HepG2 (cell line): ENCODE measurements around the gene MRPL58. TPM values are rescaled to one million over a fixed set of nuclear protein-coding genes. Genes with fewer than 3 reads are reported as not detected.

Experiments used
- CENPBD1 ChIP-seq: sonication (generic); formaldehyde crosslinking; IDR thresholded peaks from 2 replicates; pipeline ENCODE4 v1.8.0; 2022; ENCODE audit warnings: missing genetic modification reagents, low read depth, mild to moderate bottlenecking, borderline replicate concordance
- FOSL2 ChIP-seq: sonication (generic); formaldehyde crosslinking; IDR thresholded peaks from 2 replicates; pipeline ENCODE4 v1.4.0; 2020; ENCODE audit warnings: missing genetic modification reagents
- GFI1 ChIP-seq: sonication (generic); formaldehyde crosslinking; IDR thresholded peaks from 2 replicates; pipeline ENCODE4 v1.5.0; 2020; ENCODE audit warnings: missing genetic modification reagents, mild to moderate bottlenecking, borderline replicate concordance
- HMGA1 ChIP-seq: sonication (generic); formaldehyde crosslinking; conservative IDR thresholded peaks from 2 replicates; pipeline ENCODE4 v1.4.0; 2020; ENCODE audit warnings: missing genetic modification reagents
- HNRNPLL ChIP-seq: fragments of 200-400 bp; formaldehyde crosslinking; IDR thresholded peaks from 2 replicates; pipeline ENCODE4 v1.6.1; 2017; ENCODE audit warnings: mild to moderate bottlenecking, low read depth, low read length; ENCODE audit not compliant: poor library complexity, severe bottlenecking
- HOXA7 ChIP-seq: sonication (generic); formaldehyde crosslinking; IDR thresholded peaks from 2 replicates; pipeline ENCODE4 v1.8.1; 2022; ENCODE audit warnings: mild to moderate bottlenecking, missing genetic modification reagents, moderate library complexity
- IRF9 ChIP-seq: sonication (generic); formaldehyde crosslinking; IDR thresholded peaks from 2 replicates; pipeline ENCODE4 v1.8.0; 2022; ENCODE audit warnings: missing genetic modification reagents, mild to moderate bottlenecking, borderline replicate concordance
- KLF9 ChIP-seq: IDR thresholded peaks from 2 replicates; pipeline ENCODE4 v1.6.1; 2016; ENCODE audit warnings: low read depth
- MED1 ChIP-seq: sonication (generic); formaldehyde crosslinking; IDR thresholded peaks from 2 replicates; pipeline ENCODE4 v1.4.0; 2020; ENCODE audit warnings: missing genetic modification reagents
- MXD1 ChIP-seq: sonication (generic); formaldehyde crosslinking; IDR thresholded peaks from 2 replicates; pipeline ENCODE4 v1.4.0; 2020; ENCODE audit warnings: mild to moderate bottlenecking, missing genetic modification reagents
- MXD3 ChIP-seq: IDR thresholded peaks from 2 replicates; pipeline ENCODE4 v1.6.1; 2016; ENCODE audit warnings: mild to moderate bottlenecking, missing biosample characterization, missing genetic modification reagents
- NCOR1 ChIP-seq: fragments of 200-600 bp; sonication (generic); IDR thresholded peaks from 2 replicates; pipeline ENCODE4 v1.7.0; 2017; ENCODE audit warnings: antibody characterized with exemption, low read length, borderline replicate concordance
- NFE2L1 ChIP-seq: sonication (generic); formaldehyde crosslinking; IDR thresholded peaks from 2 replicates; pipeline ENCODE4 v1.4.0; 2020; ENCODE audit warnings: missing genetic modification reagents, mild to moderate bottlenecking, borderline replicate concordance
- POGK ChIP-seq: sonication (generic); formaldehyde crosslinking; conservative IDR thresholded peaks from 2 replicates; pipeline ENCODE4 v1.8.0; 2022; ENCODE audit warnings: mild to moderate bottlenecking, moderate library complexity, missing genetic modification reagents
- ZFP62 ChIP-seq: sonication (generic); formaldehyde crosslinking; IDR thresholded peaks from 2 replicates; pipeline ENCODE4 v1.4.0; 2020; ENCODE audit warnings: missing genetic modification reagents
- ZNF18 ChIP-seq: sonication (generic); formaldehyde crosslinking; IDR thresholded peaks from 2 replicates; pipeline ENCODE4 v1.8.0; 2022; ENCODE audit warnings: mild to moderate bottlenecking, missing genetic modification reagents; ENCODE audit not compliant: insufficient replicate concordance
- ZNF33A ChIP-seq: sonication (generic); formaldehyde crosslinking; IDR thresholded peaks from 2 replicates; pipeline ENCODE4 v1.5.1; 2020; ENCODE audit warnings: missing genetic modification reagents, mild to moderate bottlenecking, moderate library complexity, borderline replicate concordance
- ZNF44 ChIP-seq: sonication (generic); formaldehyde crosslinking; IDR thresholded peaks from 2 replicates; pipeline ENCODE4 v1.5.1; 2020; ENCODE audit warnings: mild to moderate bottlenecking, missing genetic modification reagents
- ZNF460 ChIP-seq: sonication (generic); formaldehyde crosslinking; IDR thresholded peaks from 2 replicates; pipeline ENCODE4 v1.5.1; 2020; ENCODE audit warnings: missing genetic modification reagents, mild to moderate bottlenecking, borderline replicate concordance
- ZNF510 ChIP-seq: sonication (generic); formaldehyde crosslinking; IDR thresholded peaks from 2 replicates; pipeline ENCODE4 v1.4.0; 2020; ENCODE audit warnings: low read depth, mild to moderate bottlenecking, missing genetic modification reagents
- ZNF652 ChIP-seq: IDR thresholded peaks from 2 replicates; pipeline ENCODE4 v1.6.1; 2016; ENCODE audit warnings: low read depth, borderline replicate concordance
- ZNF7 ChIP-seq: IDR thresholded peaks from 2 replicates; pipeline ENCODE4 v1.6.1; 2016; ENCODE audit warnings: missing biosample characterization, missing genetic modification reagents
- ZNF724P ChIP-seq: sonication (generic); formaldehyde crosslinking; IDR thresholded peaks from 2 replicates; pipeline ENCODE4 v1.8.0; 2022; ENCODE audit warnings: missing genetic modification reagents, borderline replicate concordance
- polyA plus RNA-seq, 8 experiments: library from polyadenylated mRNA; depleted of rRNA in 3 of 8; stranded (reverse) in 7 of 8; unstranded in 1 of 8; fragments of >200 nt; fragmentation: Illumina TruSeq in 4 of 8; extraction: Trizol in 4 of 8; gene quantifications; 2 replicates each; pipeline versions ENCODE4 v1.2.1 to v1.2.3, GENCODE V29; 2011 to 2016; ENCODE audit warnings: low read depth in 4 of 8, missing spikeins in 1 of 8, mixed read lengths in 1 of 8; ENCODE audit not compliant: insufficient read depth in 1 of 8
- total RNA-seq, 5 experiments: library from RNA; depleted of rRNA; stranded (reverse); fragments of >200 nt; fragmentation: Illumina TruSeq; extraction: Trizol; gene quantifications; 2 replicates each; pipeline ENCODE4 v1.2.3, GENCODE V29; 2016; ENCODE audit warnings: low read depth in 1 of 5

The MRPL58 gene
- total and polyA plus RNA-seq, 2 of the 13 experiments (the other 11 are each of a cell fraction or from before 2014, with no cell fraction given) = 44.9 to 68.9 TPM

- TF ChIP-seq NCOR1 (peak; percentile 17; the same call in 1 of the 2 replicates), IRF9 (no peak), GFI1 (peak; percentile 26; the same call in 1 of the 2 replicates), ZNF33A (CRISPR knock-in tag) (no peak), HOXA7 (CRISPR knock-in tag) (no peak), ZNF7 (CRISPR knock-in tag) (no peak), HMGA1 (CRISPR knock-in tag) (no peak), HNRNPLL (peak; percentile 85), ZNF18 (peak; percentile 89), POGK (peak; percentile 74; the same call in 1 of the 2 replicates), ZNF44 (CRISPR knock-in tag) (peak; percentile 92; the same call in 1 of the 2 replicates), ZNF652 (no peak; the same call in 1 of the 2 replicates), MXD3 (CRISPR knock-in tag) (peak; percentile 70), ZNF510 (CRISPR knock-in tag) (peak; percentile 88; the same call in 1 of the 2 replicates), NFE2L1 (peak; percentile 54; the same call in 1 of the 2 replicates), CENPBD1 (CRISPR knock-in tag) (no peak), ZFP62 (no peak), MXD1 (CRISPR knock-in tag) (peak; percentile 86), ZNF460 (no peak), ZNF724P (peak; percentile 89), KLF9 (peak; percentile 20; the same call in 1 of the 2 replicates), MED1 (CRISPR knock-in tag) (peak; percentile 31; the same call in 1 of the 2 replicates), FOSL2 (peak; percentile 52)
Measured at GRCh38 chr17:75046407-75047289, 34.2 kb downstream of the MRPL58 start, which contains the start of the genes ATP5PD and KCTD2 (continued).
